Activated naive CD4-positive, alpha-beta T cell treated with anti-CD3 and anti-CD28 coated beads for 36 hours (primary cell): ENCODE measurements around the gene TBC1D25. TPM values are rescaled to one million over a fixed set of nuclear protein-coding genes. Genes with fewer than 3 reads are reported as not detected.

Source experiments
- CTCF ChIA-PET: fragments of 350-600 bp; sonication (Branson Sonifier 250); formaldehyde crosslinking; loops from one replicate; lab custom pipeline; 2021; ENCODE audit warnings: antibody characterized with exemption; lab: Charles Lee
- DNase-seq: peaks from one replicate; pipeline ENCODE4 v3.0.0-alpha.2; 2020
- H3K27ac Mint-ChIP-seq: one replicate; pipeline ENCODE4 v1.8.0; 2021; ENCODE audit warnings: mild to moderate bottlenecking, mixed read lengths
- H3K27me3 Mint-ChIP-seq: one replicate; pipeline ENCODE4 v1.8.0; 2021; ENCODE audit warnings: low read depth, mixed read lengths
- H3K36me3 Mint-ChIP-seq: one replicate; pipeline ENCODE4 v1.8.0; 2021; ENCODE audit warnings: low read depth, mixed read lengths
- H3K4me1 Mint-ChIP-seq: one replicate; pipeline ENCODE4 v1.8.0; 2021; ENCODE audit warnings: low read depth, mixed read lengths
- H3K4me3 Mint-ChIP-seq: one replicate; pipeline ENCODE4 v1.8.0; 2021; ENCODE audit warnings: mild to moderate bottlenecking, moderate library complexity, mixed read lengths
- H3K9me3 Mint-ChIP-seq: one replicate; pipeline ENCODE4 v1.8.0; 2021; ENCODE audit warnings: mixed read lengths
- intact Hi-C: fragments of 100-400 bp; cut with micrococcal nuclease; formaldehyde crosslinking; loops from one replicate; pipeline ENCODE4 v1.15.1; 2023
- total RNA-seq, 2 experiments: library from RNA; stranded (reverse); gene quantifications; one replicate each; pipeline ENCODE4 v1.2.3, GENCODE V29; 2021

Gene TBC1D25
- total RNA-seq, 2 experiments from 2014 or later = 10.6 to 11.1 TPM

DNA sequence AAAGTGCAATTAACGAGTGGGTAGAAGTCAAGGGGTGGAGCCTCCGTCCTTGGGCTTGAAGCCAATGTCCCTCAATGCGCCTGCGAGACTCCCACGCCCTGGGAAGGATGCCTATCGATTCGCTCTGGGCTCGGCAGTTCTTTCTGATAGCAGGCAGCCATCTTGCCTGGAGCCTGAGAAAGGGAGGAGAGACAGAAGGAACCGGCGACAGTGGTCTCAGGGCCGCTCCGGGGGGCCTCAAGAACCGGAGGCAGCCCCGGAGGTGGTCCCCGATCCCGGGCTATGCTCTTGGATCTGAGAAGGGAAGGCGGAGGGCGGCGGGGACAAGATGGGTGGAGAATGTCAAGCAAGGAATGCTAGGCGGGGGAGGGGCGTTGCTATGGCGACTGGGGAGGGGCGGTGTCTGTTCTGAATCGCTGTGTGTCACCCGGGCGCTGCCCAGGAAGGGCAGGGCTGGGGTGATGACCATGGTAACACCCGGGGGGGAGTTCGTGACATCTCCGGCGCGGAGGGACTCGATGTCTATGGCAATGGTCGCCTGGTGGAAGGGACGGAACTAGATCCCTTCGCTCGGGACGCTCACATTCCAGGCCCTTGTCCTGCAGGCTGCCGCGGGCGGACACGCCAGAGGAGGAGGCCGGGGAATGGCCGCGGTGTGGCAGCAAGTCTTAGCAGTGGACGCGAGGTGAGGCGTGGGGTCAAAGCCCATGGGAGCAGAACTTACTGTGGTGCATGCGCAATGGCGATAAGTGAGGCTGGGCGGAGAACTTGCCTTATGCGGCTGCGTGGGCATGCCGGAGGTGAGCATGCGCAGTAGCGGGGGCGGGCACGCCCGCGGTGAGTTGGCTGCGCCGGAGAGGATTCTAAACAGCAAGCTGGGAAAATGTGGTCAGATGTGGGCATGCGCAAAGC, 58.1 kb downstream of the TBC1D25 start, which contains the start of gene WDR13:
Gene WDR13, plus strand, starts transcription at position 140 of the 912 bp plus-strand sequence. Its CDS starts 505 bp downstream, at position 645.
- Mint-ChIP-seq H3K27me3 (no peaks in the 10 kb centered on the region), H3K36me3 (peaks cover 3% of the 10 kb centered on the region), H3K4me3 (peak within 1 kb of the TSS; percentile 97), H3K27ac (peak within 1 kb of the TSS; percentile 97), H3K9me3 (no peaks in the 10 kb centered on the region), H3K4me1 (peaks cover 7% of the 10 kb centered on the region)
- CTCF ChIA-PET = interaction anchor here (1.6 kb wide), 1 partner anchor 14 kb away, joined by 3 read pairs; no protein-coding TSS in a partner anchor
- DNase-seq = peak; percentile 94
- intact Hi-C loops = loop anchor here (1.0 to 10.0 kb wide), 8 partner anchors 23 to 361 kb away; partner anchors contain the start of genes EBP, FTSJ1, HDAC6 and RBM3

DNA sequence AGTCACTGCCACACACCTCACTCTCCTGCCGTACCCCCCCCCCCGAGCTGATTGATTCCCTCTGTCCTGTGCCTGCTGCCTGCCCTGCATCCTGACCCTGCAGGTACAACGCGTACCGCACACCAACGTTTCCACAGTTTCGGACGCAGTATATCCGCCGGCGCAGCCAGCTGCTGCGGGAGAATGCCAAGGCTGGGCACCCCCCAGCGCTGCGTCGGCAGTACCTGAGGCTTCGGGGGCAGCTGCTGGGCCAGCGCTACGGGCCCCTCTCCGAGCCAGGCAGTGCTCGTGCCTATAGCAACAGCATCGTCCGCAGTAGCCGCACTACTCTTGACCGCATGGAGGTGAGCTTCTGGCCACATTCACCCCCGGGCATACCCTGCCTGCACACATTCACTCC, 59.1 kb downstream of the TBC1D25 start:
- H3K27ac Mint-ChIP-seq = peak overlapping the region; percentile 97
- H3K4me3 Mint-ChIP-seq = peak overlapping the region; percentile 97
- no peaks in the 10 kb centered on the region for H3K27me3 Mint-ChIP-seq
- peaks cover 3% of the 10 kb centered on the region for H3K36me3 Mint-ChIP-seq
- intact Hi-C loops = loop anchor here (1.0 to 10.0 kb wide), 3 partner anchors 76 to 360 kb away; partner anchors contain the start of gene HDAC6
- DNase-seq = no peak
- peaks cover 7% of the 10 kb centered on the region for H3K4me1 Mint-ChIP-seq
- CTCF ChIA-PET = no interaction called here
- no peaks in the 10 kb centered on the region for H3K9me3 Mint-ChIP-seq

DNA sequence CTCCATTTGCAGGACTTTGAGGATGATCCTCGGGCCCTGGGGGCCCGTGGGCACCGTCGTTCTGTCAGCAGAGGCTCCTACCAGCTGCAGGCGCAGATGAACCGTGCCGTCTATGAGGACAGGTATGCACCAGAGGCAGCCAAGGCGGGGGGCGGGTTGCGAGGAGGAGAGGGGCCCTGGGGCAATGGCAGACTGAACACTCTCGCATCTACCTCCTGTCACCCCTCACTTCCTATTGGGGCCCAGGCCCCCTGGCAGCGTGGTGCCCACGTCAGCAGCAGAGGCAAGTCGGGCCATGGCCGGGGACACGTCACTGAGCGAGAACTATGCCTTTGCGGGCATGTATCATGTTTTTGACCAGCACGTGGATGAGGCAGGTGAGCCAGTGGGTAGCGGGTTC, 59.8 kb downstream of the TBC1D25 start:
- no peaks in the 10 kb centered on the region for H3K27me3 Mint-ChIP-seq
- no peak overlapping the region for H3K27ac Mint-ChIP-seq
- DNase-seq = no peak
- peaks cover 3% of the 10 kb centered on the region for H3K36me3 Mint-ChIP-seq
- intact Hi-C loops = loop anchor here (10.0 kb wide), 1 partner anchor 75 kb away; no protein-coding TSS in a partner anchor
- CTCF ChIA-PET = no interaction called here
- H3K9me3 Mint-ChIP-seq = no peaks in the 10 kb centered on the region
- H3K4me1 Mint-ChIP-seq = peaks cover 7% of the 10 kb centered on the region
- no peak overlapping the region for H3K4me3 Mint-ChIP-seq

DNA sequence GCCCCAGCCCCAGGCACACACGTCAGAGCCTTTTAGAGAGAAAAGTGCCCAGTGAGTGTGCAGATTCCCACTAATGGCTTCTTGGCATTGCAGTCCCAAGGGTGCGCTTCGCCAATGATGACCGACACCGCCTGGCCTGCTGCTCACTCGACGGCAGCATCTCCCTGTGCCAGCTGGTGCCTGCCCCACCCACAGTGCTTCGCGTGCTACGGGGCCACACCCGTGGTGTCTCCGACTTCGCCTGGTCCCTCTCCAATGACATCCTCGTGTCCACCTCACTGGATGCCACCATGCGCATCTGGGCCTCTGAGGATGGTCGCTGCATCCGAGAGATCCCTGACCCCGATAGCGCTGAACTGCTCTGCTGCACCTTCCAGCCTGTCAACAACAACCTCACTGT, 60.7 kb downstream of the TBC1D25 start:
- intact Hi-C loops = no loop called here
- peaks cover 4% of the 10 kb centered on the region for H3K36me3 Mint-ChIP-seq

DNA sequence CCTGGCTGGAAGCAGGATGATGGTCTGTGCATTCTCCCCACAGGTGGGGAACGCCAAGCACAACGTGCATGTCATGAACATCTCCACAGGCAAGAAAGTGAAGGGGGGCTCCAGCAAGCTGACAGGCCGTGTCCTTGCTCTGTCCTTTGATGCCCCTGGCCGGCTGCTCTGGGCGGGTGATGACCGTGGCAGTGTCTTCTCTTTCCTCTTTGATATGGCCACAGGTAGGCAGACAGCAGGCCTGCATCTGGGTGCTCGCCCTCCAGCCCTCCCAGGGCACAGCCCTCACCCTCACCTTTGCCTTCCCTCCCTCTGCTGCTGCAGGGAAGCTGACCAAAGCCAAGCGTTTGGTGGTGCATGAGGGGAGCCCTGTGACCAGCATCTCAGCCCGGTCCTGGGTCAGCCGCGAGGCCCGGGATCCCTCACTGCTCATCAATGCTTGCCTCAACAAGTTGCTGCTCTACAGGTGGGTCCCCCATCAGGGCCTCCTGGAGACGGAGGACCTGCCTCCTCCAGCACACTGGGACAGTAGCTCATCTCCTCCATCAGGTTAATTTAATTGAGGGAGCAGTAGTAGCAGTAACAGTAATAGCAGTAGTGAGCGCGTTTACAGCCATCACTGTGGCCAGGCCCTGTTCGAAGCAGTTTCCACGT, 62.4 kb downstream of the TBC1D25 start:
- intact Hi-C loops = no loop called here
- H3K36me3 Mint-ChIP-seq = peaks cover 5% of the 10 kb centered on the region
- H3K27me3 Mint-ChIP-seq = no peaks in the 10 kb centered on the region
- no peaks in the 10 kb centered on the region for H3K9me3 Mint-ChIP-seq
- peaks cover 7% of the 10 kb centered on the region for H3K4me1 Mint-ChIP-seq
- CTCF ChIA-PET = no interaction called here
- no peak overlapping the region for H3K27ac Mint-ChIP-seq
- no peak overlapping the region for H3K4me3 Mint-ChIP-seq
- no peak for DNase-seq

More for the DNA sequence above, 60.7 kb downstream of the TBC1D25 start:
- no peak overlapping the region for H3K27ac Mint-ChIP-seq
- H3K4me3 Mint-ChIP-seq = no peak overlapping the region
- no peaks in the 10 kb centered on the region for H3K9me3 Mint-ChIP-seq
- CTCF ChIA-PET = no interaction called here
- no peaks in the 10 kb centered on the region for H3K27me3 Mint-ChIP-seq
- peaks cover 7% of the 10 kb centered on the region for H3K4me1 Mint-ChIP-seq
- DNase-seq = no peak

DNA sequence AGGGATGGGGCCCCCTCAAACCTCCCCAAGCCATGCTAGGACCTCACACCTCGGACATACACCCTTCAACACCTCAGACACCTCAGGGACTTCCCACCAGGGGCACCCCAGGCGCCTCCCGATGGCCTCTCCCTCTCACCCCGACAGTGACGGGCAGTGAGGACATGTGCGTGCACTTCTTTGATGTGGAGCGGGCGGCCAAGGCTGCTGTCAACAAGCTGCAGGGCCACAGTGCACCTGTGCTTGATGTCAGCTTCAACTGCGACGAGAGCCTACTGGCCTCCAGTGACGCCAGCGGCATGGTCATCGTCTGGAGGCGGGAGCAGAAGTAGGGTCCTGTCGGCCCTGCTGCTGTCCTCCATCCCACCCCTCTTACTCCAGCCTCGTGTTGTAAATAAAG, 65.2 kb downstream of the TBC1D25 start:
- no peak for DNase-seq
- H3K4me3 Mint-ChIP-seq = no peak overlapping the region
- H3K9me3 Mint-ChIP-seq = no peaks in the 10 kb centered on the region
- no peaks in the 10 kb centered on the region for H3K4me1 Mint-ChIP-seq
- CTCF ChIA-PET = no interaction called here
- H3K27ac Mint-ChIP-seq = no peak overlapping the region
- H3K36me3 Mint-ChIP-seq = peaks cover 3% of the 10 kb centered on the region
- H3K27me3 Mint-ChIP-seq = no peaks in the 10 kb centered on the region
- intact Hi-C loops = no loop called here

DNA sequence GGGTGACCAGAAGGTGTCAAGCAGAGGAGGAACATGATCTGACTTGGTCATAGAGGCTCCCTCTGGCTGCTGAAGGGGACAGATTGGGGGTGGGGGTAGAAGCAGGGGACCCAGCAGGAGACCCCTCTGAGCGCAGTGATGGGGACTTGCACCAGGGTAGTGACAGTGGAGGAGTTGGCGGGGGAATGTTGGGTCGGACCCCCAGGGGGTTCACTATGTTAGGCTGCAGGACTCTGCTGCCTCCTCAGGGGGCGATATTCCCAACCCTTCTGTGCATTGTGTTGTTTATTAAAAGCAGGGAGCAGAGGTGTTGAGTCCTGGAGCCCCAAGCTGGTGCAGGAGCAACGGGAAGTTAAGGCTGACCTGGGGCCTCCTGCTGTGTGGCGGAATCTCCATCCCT, 66.6 kb downstream of the TBC1D25 start:
- no peak overlapping the region for H3K27ac Mint-ChIP-seq
- intact Hi-C loops = no loop called here

DNA sequence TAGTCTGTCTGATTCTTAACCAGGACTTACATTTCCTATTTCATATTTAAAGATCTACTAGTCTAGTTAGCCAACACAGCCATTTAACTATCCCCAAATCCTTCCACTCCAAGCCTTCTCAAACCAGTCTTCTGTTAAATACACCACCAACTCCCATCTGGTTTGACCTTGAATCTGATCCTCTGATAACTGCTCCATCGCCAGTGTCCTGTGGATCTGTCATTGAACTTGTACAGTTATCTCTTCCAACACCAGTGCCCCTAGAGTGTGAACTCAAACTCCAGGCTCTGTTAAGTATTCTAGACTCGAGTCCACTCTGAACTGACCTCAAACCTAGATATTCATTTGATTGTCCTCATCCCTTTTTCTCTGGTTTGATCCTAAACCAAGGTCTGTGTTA, 72.2 kb downstream of the TBC1D25 start:
- intact Hi-C loops = no loop called here
- CTCF ChIA-PET = no interaction called here

More for the DNA sequence above, 66.6 kb downstream of the TBC1D25 start:
- DNase-seq = no peak
- Mint-ChIP-seq H3K4me3 (no peak overlapping the region), H3K4me1 (no peaks in the 10 kb centered on the region), H3K27me3 (no peaks in the 10 kb centered on the region), H3K9me3 (no peaks in the 10 kb centered on the region), H3K36me3 (peaks cover 3% of the 10 kb centered on the region)
- CTCF ChIA-PET = no interaction called here

More for the DNA sequence above, 72.2 kb downstream of the TBC1D25 start:
- Mint-ChIP-seq H3K36me3 (no peaks in the 10 kb centered on the region), H3K27me3 (no peaks in the 10 kb centered on the region), H3K9me3 (no peaks in the 10 kb centered on the region), H3K4me3 (no peak overlapping the region), H3K4me1 (no peaks in the 10 kb centered on the region), H3K27ac (no peak overlapping the region)
- DNase-seq = no peak

Other genes starting within 250 kb of the TBC1D25 start
- not detected for gene SSX3, start 183.0 kb upstream of the TBC1D25 start, total RNA-seq
- gene SSX4, start 156.2 kb upstream of the TBC1D25 start, total RNA-seq = not detected
- gene SSX4B, start 127.8 kb upstream of the TBC1D25 start, total RNA-seq = not detected
- gene SLC38A5, start 69.5 kb upstream of the TBC1D25 start, total RNA-seq = 10 to 100 TPM; 45.0 to 45.8 TPM
- 10 to 100 TPM; 66.2 to 66.8 TPM for gene FTSJ1, start 63.5 kb upstream of the TBC1D25 start, total RNA-seq
- gene PORCN, start 30.7 kb upstream of the TBC1D25 start, total RNA-seq = 1 to 10 TPM; 5.2 to 5.6 TPM
- gene EBP, start 17.9 kb upstream of the TBC1D25 start, total RNA-seq = 100 to 1,000 TPM; 118 to 123 TPM
- 100 to 1,000 TPM; 139 to 143 TPM for gene RBM3, start 34.8 kb downstream of the TBC1D25 start, total RNA-seq
- 10 to 100 TPM; 37.0 to 40.1 TPM for gene WDR13, start 57.8 kb downstream of the TBC1D25 start, total RNA-seq
- 10 to 100 TPM; 76.1 to 77.8 TPM for gene WAS, start 144.1 kb downstream of the TBC1D25 start, total RNA-seq
- 10 to 100 TPM; 31.5 to 31.9 TPM for gene SUV39H1, start 157.0 kb downstream of the TBC1D25 start, total RNA-seq
- gene GLOD5, start 222.0 kb downstream of the TBC1D25 start, total RNA-seq = not detected
- not detected for gene GATA1, start 246.9 kb downstream of the TBC1D25 start, total RNA-seq